ENCODE results near the gene MYRFL. TPM values are rescaled to one million over a fixed set of nuclear protein-coding genes. Genes with fewer than 3 reads are reported as not detected.

MYRFL gene
- total RNA-seq, 1 donor from 2014 or later: 0.93 TPM

DNA sequence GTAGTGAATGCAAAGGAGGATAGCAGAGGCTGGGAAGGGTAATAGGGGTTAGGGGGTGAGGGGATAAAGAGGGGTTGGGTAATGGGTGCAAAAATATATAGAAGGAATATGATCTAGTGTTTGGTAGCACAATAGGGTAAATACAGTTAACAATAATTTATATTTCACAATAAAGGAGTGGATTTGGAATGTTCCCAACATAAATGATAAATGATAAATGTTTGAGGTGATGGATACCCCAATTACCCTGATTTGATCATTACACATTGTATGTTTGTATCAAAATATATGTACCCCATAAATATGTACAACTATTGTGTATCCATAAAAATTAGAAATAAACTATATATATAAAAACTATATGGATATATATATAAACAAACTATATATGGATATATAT lies 999 bp upstream of the MYRFL start:
- peaks cover 3% of the 10 kb centered on the region for H3K4me1 Mint-ChIP-seq (ENCODE audit: low read depth)
- TF ChIP-seq, protein P1, sequence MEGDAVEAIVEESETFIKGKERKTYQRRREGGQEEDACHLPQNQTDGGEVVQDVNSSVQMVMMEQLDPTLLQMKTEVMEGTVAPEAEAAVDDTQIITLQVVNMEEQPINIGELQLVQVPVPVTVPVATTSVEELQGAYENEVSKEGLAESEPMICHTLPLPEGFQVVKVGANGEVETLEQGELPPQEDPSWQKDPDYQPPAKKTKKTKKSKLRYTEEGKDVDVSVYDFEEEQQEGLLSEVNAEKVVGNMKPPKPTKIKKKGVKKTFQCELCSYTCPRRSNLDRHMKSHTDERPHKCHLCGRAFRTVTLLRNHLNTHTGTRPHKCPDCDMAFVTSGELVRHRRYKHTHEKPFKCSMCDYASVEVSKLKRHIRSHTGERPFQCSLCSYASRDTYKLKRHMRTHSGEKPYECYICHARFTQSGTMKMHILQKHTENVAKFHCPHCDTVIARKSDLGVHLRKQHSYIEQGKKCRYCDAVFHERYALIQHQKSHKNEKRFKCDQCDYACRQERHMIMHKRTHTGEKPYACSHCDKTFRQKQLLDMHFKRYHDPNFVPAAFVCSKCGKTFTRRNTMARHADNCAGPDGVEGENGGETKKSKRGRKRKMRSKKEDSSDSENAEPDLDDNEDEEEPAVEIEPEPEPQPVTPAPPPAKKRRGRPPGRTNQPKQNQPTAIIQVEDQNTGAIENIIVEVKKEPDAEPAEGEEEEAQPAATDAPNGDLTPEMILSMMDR (IDR thresholded peaks at IDR 0.05; ENCODE audit: unreplicated experiment): no peak
- peaks cover under 1% of the 10 kb centered on the region for H3K27me3 Mint-ChIP-seq
- no peaks in the 10 kb centered on the region for H3K36me3 Mint-ChIP-seq (ENCODE audit: insufficient read depth)
- no peak overlapping the region for H3K4me3 Mint-ChIP-seq (ENCODE audit: low read depth)
- DNase-seq (ENCODE audit: low spot score, unreplicated experiment): no peak
- H3K9me3 Mint-ChIP-seq (ENCODE audit: low read depth): no peaks in the 10 kb centered on the region
- H3K27ac Mint-ChIP-seq: no peak overlapping the region

DNA sequence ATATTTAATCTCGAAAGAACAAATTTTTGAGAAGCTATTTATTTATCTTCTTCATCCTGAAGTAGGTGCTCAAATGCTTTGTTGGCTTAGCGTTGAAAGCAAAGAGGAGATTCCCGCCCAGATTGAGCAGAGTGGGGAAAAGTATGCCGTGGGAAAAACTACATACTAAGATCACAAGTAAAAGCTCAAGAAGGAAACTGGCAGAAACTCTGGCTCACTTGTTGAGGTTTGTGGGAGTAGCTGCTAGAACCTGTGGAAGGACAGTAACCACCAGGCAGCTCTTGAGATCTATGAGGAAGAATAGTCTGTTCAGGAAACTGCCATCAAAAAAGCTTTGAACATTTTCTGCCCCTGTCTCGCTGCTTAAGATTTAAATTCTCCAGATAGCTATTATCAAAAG lies 3.9 kb downstream of the MYRFL start:
- Mint-ChIP-seq H3K27ac (no peak overlapping the region), H3K4me3 (ENCODE audit: low read depth) (no peak overlapping the region), H3K27me3 (peaks cover 16% of the 10 kb centered on the region), H3K36me3 (ENCODE audit: insufficient read depth) (no peaks in the 10 kb centered on the region), H3K4me1 (ENCODE audit: low read depth) (no peaks in the 10 kb centered on the region), H3K9me3 (ENCODE audit: low read depth) (no peaks in the 10 kb centered on the region)
- DNase-seq (ENCODE audit: low spot score, unreplicated experiment): no peak
- TF ChIP-seq, protein P1 (IDR thresholded peaks at IDR 0.05; ENCODE audit: unreplicated experiment): no peak

DNA sequence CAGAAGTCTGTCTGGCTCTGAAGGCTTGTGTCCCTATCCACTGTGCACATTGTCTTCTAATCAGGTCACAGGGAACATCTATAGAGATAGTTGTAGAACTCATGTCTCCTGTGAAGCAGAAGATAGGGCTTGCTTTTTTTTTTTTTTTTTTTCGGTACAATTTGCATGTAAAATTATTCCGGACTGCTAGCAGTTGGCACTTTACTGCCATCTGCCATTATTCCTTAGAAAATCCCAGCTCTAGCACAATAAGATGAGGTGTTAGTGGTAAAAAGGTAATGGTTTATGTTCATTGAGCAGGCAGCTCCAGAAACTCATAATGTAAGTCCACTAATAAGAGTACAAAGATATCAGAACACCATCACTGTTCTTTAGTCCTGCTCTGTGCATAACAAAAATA lies 8.7 kb downstream of the MYRFL start:
- H3K36me3 Mint-ChIP-seq (ENCODE audit: insufficient read depth): no peaks in the 10 kb centered on the region
- TF ChIP-seq, protein P1 (IDR thresholded peaks at IDR 0.05; ENCODE audit: unreplicated experiment): no peak
- H3K9me3 Mint-ChIP-seq (ENCODE audit: low read depth): no peaks in the 10 kb centered on the region
- peaks cover 16% of the 10 kb centered on the region for H3K27me3 Mint-ChIP-seq
- no peak for DNase-seq (ENCODE audit: low spot score, unreplicated experiment)
- H3K27ac Mint-ChIP-seq: no peak overlapping the region
- H3K4me3 Mint-ChIP-seq (ENCODE audit: low read depth): no peak overlapping the region
- H3K4me1 Mint-ChIP-seq (ENCODE audit: low read depth): peaks cover 10% of the 10 kb centered on the region

DNA sequence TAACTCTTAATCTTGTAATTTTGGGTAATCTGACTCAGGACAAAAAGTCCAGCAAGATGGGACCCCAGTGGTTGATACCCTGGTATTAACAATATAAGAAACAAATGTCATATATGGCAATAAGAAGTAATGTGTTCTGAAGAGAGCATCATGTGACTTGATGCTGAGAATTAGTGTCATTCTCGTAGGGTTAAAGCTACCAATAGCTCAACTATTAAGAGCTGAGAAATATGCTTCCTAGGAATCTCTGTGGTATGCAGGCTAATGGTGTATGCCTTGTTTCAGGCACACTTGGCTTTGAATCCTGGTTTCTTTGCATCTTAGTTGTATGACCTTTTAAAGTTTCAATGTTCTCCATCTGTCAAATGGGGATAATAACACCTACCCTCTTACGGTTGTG lies 9.1 kb downstream of the MYRFL start:
- H3K9me3 Mint-ChIP-seq (ENCODE audit: low read depth): no peaks in the 10 kb centered on the region
- H3K4me3 Mint-ChIP-seq (ENCODE audit: low read depth): no peak overlapping the region
- TF ChIP-seq, protein P1 (IDR thresholded peaks at IDR 0.05; ENCODE audit: unreplicated experiment): no peak
- H3K27me3 Mint-ChIP-seq: peaks cover 14% of the 10 kb centered on the region
- DNase-seq (ENCODE audit: low spot score, unreplicated experiment): no peak
- no peaks in the 10 kb centered on the region for H3K36me3 Mint-ChIP-seq (ENCODE audit: insufficient read depth)
- H3K4me1 Mint-ChIP-seq (ENCODE audit: low read depth): peaks cover 10% of the 10 kb centered on the region
- no peak overlapping the region for H3K27ac Mint-ChIP-seq

DNA sequence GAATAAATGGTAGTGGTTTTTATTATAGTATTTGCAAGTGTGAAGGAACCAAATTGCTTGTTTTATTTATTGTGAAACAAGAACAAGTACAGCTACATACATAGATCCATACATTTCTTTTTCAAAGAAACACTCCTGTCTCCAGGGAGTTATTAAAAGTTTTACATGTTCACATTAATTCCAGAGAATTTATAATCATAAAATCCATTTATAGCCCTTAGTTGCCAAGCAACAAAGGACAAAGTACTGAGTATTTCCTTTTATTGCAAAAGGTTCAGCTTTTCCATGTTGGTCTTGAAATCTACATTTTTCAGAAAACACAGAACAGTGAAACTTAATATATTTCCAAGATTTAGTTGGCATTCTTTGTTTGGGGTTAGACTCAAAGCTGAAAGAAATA lies 9.5 kb downstream of the MYRFL start:
- Mint-ChIP-seq H3K9me3 (ENCODE audit: low read depth) (no peaks in the 10 kb centered on the region), H3K36me3 (ENCODE audit: insufficient read depth) (no peaks in the 10 kb centered on the region)

More for the DNA sequence above, 9.5 kb downstream of the MYRFL start:
- DNase-seq (ENCODE audit: low spot score, unreplicated experiment): no peak
- H3K27ac Mint-ChIP-seq: no peak overlapping the region
- TF ChIP-seq, protein P1 (IDR thresholded peaks at IDR 0.05; ENCODE audit: unreplicated experiment): no peak
- H3K27me3 Mint-ChIP-seq: peaks cover 10% of the 10 kb centered on the region
- no peak overlapping the region for H3K4me3 Mint-ChIP-seq (ENCODE audit: low read depth)
- H3K4me1 Mint-ChIP-seq (ENCODE audit: low read depth): peaks cover 10% of the 10 kb centered on the region
